HUES6 (cell line): ENCODE results near the gene SLC22A14.
"Not testable (repeated sequence)": the region's sequence is repeated elsewhere in the genome, so short reads cannot be mapped to it uniquely, and the experiment has no call there.

Experiments used
- H3K27ac ChIP-seq: 2 replicates; pipeline ENCODE4 v1.7.0; 2013; ENCODE audit warnings: low read depth, mild to moderate bottlenecking, low read length, inconsistent platforms
- H3K27me3 ChIP-seq: 2 replicates; pipeline ENCODE4 v1.6.1; 2013; ENCODE audit warnings: low read length; ENCODE audit not compliant: control insufficient read depth, insufficient read depth
- H3K36me3 ChIP-seq: 2 replicates; pipeline ENCODE4 v1.6.1; 2013; ENCODE audit warnings: low read length; ENCODE audit not compliant: control insufficient read depth, insufficient read depth
- H3K4me1 ChIP-seq: 2 replicates; pipeline ENCODE4 v1.6.1; 2013; ENCODE audit warnings: low read length; ENCODE audit not compliant: control insufficient read depth, insufficient read depth
- H3K4me3 ChIP-seq: 2 replicates; pipeline ENCODE4 v1.5.1; 2013; ENCODE audit warnings: low read depth, low read length
- H3K9ac ChIP-seq: one replicate; pipeline ENCODE4 v1.6.1; 2013; ENCODE audit warnings: mild to moderate bottlenecking, low read length
- H3K9me3 ChIP-seq: 2 replicates; pipeline ENCODE4 v1.6.1; 2013; ENCODE audit warnings: low read depth, low read length; ENCODE audit not compliant: control insufficient read depth, insufficient read depth

Gene SLC22A14

DNA sequence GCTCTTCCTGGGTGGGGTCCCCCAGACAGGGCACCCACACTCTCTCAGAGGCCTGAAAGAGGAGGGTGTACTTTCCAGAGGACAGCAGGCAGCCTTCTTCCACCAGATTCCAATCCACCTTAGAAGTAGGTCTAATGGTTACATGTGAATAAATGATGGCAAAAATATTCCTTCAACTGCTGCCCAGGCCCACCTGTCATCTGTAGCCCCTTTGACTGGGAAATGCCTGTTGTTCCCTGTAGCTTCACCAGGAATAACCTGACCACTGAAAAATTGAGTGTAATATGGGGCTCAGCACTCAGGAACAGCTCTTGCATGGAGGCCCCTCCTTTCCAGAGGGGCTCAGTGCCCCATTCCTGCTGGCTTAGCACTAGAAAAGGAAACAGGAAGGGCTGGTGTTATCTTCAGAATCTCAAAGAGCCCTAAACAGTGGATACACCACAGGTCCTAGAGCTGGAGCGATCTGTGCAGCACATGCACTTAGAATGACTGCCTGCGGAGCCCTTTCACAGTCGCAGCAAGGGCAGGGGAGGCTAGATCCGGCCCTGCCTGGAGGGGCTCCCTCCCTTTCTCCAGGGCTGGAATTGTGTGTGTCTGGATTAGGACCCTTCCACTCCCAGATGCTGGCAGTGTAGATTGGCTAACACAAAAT, 32.1 kb downstream of the SLC22A14 start:
- H3K4me3 ChIP-seq, result no peak overlapping the region
- H3K36me3 ChIP-seq, result no peaks in the 10 kb centered on the region
- no peak overlapping the region for H3K27ac ChIP-seq
- H3K9me3 ChIP-seq, result no peaks in the 10 kb centered on the region
- no peak overlapping the region for H3K9ac ChIP-seq
- H3K27me3 ChIP-seq, result no peaks in the 10 kb centered on the region; the same call in 1 of the 2 replicates
- H3K4me1 ChIP-seq, result peaks cover 3% of the 10 kb centered on the region; the same call in 1 of the 2 replicates

DNA sequence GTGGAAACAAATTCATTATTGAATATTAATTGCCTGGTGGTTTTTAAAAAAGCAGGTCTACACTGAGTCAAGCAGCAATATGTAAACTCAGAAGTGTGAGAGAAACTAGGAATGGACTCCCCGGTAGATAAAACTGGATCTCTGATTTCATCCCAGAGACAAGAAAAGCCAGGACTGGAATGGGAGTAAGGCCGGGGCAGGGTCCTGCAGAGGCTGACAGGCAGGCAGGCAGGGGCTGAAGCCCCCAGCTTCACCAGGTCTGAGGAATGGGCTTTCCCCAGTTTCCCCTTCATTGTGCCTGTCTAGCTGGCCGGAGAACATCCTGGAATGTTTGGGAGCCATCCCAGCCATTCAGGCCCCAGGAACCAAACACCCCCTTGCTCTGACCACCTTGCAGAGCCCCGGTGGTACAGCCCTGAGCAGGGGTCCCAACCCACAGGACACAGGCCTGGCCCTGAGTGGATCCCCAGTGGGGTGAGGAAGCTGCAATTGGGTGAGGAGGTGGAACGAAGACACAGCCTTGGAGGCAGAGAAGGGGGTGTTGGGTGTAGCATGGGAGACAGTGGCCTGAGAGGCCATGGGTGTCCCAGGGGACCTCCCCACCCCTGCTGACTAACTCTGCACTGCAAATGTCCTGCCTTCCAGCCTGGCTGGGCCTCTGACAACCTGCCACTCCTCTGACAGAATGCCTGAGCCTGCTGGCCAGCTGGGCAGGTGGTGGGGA, 32.8 kb downstream of the SLC22A14 start:
- Histone ChIP-seq H3K27me3 (no peaks in the 10 kb centered on the region), H3K4me3 (no peak overlapping the region), H3K36me3 (no peaks in the 10 kb centered on the region), H3K4me1 (peaks cover 3% of the 10 kb centered on the region; the same call in 1 of the 2 replicates), H3K9me3 (no peaks in the 10 kb centered on the region), H3K27ac (no peak overlapping the region), H3K9ac (no peak overlapping the region)

DNA sequence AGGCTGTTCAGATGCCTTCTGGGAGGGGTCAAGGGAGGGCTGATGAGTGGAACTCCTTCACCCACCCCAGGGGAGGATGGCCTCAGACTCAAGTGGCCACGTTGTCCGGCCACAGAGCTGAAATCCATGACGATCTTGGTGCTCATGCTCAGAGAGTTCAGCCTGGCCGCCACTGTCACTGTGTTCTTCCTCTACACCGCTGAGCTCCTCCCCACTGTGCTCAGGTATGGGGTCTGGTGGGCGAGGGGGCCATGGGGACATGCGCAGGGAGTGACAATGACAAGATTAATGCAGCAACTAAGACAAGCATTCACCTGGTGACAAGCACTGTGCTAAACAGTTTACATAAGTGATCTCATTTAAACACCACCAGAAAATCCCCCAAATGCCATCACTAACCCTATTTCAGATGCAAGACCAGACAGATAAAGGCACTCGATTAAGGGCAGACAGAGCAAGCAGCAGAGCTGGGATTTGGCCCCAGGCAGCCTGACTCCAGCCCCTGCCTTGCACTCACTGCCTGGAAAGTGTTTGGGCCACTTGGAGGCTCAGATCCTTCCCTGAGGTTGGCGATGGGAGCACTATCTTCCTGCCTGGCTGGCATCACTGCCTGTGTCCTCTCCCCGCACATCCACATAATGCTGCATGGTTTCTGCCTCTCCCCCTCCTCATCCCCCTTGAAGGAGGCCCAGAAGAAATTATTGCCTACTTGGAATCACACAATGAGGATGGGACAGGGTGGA, 33.6 kb downstream of the SLC22A14 start:
- Histone ChIP-seq H3K27ac (no peak overlapping the region), H3K27me3 (no peaks in the 10 kb centered on the region), H3K4me3 (no peak overlapping the region), H3K9ac (no peak overlapping the region), H3K4me1 (peaks cover 3% of the 10 kb centered on the region; the same call in 1 of the 2 replicates), H3K36me3 (no peaks in the 10 kb centered on the region), H3K9me3 (no peaks in the 10 kb centered on the region)

DNA sequence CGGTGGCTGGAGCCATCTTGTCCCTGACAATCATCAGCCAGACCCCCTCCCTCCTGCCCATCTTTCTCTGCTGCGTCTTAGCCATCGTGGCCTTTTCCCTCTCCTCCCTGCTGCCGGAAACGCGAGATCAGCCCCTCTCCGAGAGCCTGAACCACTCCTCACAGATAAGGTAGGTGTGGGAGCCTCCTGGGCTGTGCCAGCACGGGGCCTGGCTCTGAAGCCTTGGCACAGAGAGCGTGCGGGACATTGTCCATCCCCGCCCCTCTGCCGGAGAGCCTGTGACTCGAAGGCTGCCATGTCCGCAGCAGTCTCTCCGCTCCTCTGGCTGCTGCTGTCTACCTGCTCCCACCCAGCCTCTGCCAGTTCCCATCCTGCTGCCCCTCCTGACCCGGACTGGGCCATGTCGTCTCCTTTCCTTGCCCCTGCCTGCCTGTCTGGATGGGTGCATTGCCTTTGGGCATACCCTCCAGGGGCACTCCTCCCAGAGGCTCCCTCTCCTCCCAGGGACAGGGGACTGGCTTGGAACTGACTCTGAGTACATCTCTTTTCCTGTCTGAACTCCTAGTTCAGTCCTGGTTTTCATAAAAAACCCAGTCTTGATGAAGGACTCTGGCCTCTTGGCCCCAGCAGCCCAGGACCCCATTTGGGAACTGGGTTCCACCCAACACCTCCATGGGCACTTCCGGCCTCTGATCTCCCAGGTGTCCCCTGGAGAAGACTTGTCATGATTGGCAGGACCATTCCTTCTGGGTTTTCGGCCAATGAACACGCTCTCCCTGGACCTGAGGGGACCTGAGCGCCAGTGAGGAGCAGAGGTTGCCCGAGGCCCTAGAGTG, 34.5 kb downstream of the SLC22A14 start:
- Histone ChIP-seq H3K9me3 (no peaks in the 10 kb centered on the region), H3K27ac (no peak overlapping the region), H3K9ac (no peak overlapping the region), H3K27me3 (no peaks in the 10 kb centered on the region), H3K4me1 (peaks cover 3% of the 10 kb centered on the region; the same call in 1 of the 2 replicates), H3K36me3 (no peaks in the 10 kb centered on the region), H3K4me3 (no peak overlapping the region)

DNA sequence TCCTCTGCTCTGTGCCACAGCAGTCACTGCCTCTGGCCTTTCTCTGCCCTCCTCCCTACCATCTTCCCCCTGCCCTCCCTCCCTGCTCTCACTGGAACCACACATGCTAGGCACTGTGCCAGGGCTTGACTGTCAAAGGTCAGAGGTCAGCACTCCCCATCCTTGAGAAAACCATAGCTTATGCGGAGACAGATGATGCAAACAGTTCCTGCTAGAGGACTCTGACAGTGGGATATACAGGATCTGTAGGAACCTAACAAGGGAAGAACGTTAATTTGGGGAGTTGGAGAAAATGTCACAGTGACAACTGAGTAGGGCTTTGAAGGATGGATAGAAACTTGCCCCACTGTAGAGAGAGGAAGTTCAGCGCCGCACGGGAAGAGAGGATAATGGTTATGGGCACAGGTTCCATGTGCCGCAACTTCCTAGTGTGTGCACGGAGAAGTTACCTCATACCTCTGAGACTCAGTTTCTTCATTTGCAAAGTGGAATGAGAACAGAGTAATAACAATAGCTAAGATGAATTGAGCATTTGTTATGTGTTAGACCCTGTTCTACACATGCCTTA, 35.2 kb downstream of the SLC22A14 start:
- Histone ChIP-seq H3K9ac (no peak overlapping the region), H3K27me3 (no peaks in the 10 kb centered on the region), H3K4me1 (peaks cover 3% of the 10 kb centered on the region; the same call in 1 of the 2 replicates), H3K36me3 (no peaks in the 10 kb centered on the region), H3K9me3 (no peaks in the 10 kb centered on the region), H3K4me3 (no peak overlapping the region), H3K27ac (no peak overlapping the region)

DNA sequence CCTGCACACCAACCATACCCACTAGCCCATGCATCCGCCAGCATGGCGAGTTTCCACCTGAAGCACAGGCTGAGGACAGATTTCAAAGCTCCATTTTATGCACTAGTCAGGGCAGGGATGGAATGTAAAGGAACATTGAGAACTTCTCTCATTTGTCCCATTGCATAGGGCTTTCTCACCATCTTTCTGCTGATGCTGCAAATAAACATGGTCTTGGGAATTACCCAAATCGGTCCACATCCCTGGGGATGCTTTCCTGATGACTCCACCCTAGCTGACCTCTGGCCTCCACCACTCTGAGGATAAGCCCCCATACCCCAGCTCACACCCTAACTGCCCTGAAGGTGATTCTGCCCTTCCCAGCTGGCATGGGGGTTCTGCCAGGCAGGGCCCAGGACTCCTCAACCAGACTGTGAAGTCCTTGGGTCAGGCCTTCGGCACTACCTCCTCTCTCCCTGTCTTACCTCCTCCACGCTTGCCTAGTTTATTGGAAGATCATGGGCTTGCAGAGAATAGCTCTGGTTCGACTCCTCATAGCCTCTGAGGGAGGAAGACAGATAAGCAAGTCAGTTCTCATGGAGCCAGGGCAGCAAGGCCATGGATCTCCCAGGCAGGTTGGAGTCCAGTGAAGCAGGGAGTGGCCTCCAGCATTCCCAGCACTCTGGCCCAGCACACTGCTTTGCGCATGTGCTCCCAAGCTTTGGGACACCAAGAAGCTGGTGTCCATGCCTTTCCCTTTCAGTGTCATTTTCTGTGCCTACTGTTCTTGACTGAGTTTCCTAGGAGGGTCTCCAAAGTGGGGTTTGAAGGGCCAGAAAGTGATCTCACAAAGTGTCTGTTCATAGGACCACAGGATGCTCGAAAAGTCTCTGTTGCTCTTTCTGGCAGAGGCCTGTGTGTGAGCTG, 36.9 kb downstream of the SLC22A14 start:
- Histone ChIP-seq H3K27ac (no peak overlapping the region), H3K9me3 (no peaks in the 10 kb centered on the region), H3K4me3 (no peak overlapping the region), H3K9ac (no peak overlapping the region), H3K4me1 (peaks cover 3% of the 10 kb centered on the region; the same call in 1 of the 2 replicates), H3K36me3 (no peaks in the 10 kb centered on the region), H3K27me3 (no peaks in the 10 kb centered on the region)

DNA sequence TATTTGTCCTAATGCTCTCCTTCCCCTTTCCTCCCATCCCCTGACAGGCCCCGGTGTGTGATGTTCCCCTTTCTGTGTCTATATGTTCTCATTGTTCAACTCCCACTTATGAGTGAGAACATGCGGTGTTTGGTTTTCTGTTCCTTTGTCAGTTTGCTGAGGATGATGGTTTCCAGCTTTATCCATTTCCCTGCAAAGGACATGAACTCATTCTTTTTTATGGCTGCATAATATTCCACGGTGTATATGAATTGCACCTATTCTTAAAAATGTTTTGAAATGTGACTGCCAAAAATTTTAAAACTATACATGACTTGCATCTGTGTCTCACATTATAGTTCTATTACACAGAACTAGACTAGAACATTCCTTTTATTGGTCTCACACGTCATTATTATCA, 38.5 kb downstream of the SLC22A14 start:
- not testable (repeated sequence) for H3K36me3 ChIP-seq, H3K4me3 ChIP-seq, H3K9ac ChIP-seq, H3K9me3 ChIP-seq, H3K4me1 ChIP-seq, H3K27ac ChIP-seq, H3K27me3 ChIP-seq

DNA sequence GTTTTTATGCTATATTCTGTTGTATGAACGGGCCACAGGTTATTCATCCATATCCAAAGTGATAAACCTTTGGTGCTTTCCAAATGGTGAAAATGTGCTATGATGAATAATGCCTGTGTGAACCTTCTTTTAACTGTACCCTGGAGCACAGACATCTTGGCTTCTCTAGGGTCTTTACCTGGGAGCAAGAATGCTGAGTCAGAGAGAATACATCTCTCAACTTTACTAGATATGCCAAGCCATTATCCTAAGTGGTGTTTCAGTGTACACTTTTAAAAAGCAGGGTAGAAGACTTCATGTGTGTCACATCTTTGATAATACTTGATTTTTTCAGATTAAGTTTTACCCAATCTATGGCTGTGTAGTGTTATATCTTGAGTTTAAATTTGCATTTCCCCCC, 41.0 kb downstream of the SLC22A14 start:
- no peaks in the 10 kb centered on the region for H3K27me3 ChIP-seq
- H3K4me3 ChIP-seq, result no peak overlapping the region
- no peaks in the 10 kb centered on the region for H3K4me1 ChIP-seq
- no peak overlapping the region for H3K9ac ChIP-seq
- no peak overlapping the region for H3K27ac ChIP-seq
- no peaks in the 10 kb centered on the region for H3K36me3 ChIP-seq
- H3K9me3 ChIP-seq, result 0 out of 2 replicates have a peak, but pooled peaks cover 4% of the 10 kb centered on the region

DNA sequence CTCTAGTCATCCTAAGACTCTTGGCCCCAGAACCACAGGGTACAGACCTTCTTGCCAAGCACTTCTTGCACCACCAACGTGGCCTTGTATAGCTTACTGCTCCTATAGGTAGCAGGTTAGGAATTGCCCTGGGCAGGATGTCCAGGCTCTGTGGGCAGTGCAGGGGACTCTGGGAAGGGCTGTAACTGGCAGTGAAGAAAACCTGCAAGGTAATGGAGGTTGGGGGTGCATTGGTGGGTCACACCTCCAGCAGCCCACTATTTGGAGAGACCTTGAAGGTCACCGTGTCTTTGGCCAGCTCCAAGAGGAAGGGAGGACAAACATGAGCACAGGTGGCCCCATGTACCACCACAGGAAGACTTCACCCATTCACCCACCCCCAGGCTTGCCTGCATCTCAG, 43.2 kb downstream of the SLC22A14 start:
- Histone ChIP-seq H3K9ac (no peak overlapping the region), H3K36me3 (no peaks in the 10 kb centered on the region), H3K27ac (no peak overlapping the region), H3K9me3 (0 out of 2 replicates have a peak, but pooled peaks cover 4% of the 10 kb centered on the region), H3K4me1 (no peaks in the 10 kb centered on the region), H3K27me3 (no peaks in the 10 kb centered on the region), H3K4me3 (no peak overlapping the region)
